HG03442 (cell line): ENCODE data around the gene PRKRIP1.
"Not testable (repeated sequence)": the region's sequence is repeated elsewhere in the genome, so short reads cannot be mapped to it uniquely, and the experiment has no call there.

Experiments used
- ATAC-seq: cut with Tn5 transposase; IDR thresholded peaks from one replicate; pipeline ENCODE4 v1.9.1; 2021; ENCODE audit warnings: mild to moderate bottlenecking, moderate library complexity; ENCODE audit not compliant: unreplicated experiment

Gene PRKRIP1

DNA sequence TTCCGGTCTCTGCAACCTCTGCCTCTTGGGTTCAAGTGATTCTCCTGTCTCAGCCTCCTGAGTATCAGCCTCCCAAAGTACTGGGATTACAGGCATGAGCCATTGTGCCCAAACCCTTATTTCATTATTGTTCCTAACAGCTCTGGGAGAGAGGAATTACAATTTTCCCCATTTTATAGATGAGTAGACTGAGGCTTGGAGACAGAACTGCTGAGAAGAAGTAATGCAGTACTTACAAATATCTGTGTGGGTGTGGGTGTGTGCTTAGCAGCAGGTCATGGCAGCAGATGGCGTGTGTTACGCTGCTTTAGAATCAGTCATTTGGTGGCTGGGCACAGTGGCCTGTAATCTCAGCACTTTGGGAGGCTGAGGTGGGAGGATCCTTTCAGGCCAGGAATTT, 7.4 kb downstream of the PRKRIP1 start:
- no peak for ATAC-seq

DNA sequence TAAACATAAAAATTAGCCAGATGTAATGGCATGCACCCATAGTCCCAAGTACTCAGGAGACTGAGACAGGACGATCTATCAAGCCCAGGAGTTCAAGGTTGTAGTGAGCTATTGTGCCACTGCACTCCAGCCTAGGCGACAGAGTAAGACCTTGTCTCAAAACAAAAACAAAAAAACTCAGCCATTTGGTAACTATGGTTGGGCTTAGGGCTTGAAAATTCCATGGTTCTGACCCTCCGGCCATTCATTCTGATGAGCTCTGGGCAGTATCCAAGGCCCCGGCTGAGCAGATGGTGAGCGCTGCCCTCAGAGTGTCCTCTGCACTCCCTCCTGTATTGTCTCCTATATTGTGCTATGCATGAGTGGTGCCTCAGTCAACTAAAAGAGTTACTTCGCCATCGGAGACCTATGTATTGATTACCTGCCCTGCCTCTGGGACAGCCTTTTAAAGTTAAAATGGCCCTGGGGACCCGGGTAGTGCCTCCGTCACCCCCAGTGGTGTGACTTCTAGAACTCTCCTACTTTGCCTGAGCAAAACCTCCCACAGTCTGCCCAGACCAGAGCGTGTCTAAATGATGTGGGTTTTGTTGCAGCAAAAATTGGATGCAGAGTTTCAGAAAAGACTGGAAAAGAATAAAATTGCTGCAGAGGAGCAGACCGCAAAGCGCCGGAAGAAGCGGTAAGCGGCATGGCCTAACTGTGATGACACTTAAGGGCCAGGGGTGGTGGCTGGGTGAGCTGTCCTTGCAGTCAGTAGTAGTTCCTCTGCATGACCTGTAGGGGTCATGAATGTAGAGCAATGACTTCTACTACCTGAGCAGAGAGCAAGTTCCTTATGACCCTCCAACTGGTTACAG, 8.1 kb downstream of the PRKRIP1 start:
- peak; percentile 72 for ATAC-seq

DNA sequence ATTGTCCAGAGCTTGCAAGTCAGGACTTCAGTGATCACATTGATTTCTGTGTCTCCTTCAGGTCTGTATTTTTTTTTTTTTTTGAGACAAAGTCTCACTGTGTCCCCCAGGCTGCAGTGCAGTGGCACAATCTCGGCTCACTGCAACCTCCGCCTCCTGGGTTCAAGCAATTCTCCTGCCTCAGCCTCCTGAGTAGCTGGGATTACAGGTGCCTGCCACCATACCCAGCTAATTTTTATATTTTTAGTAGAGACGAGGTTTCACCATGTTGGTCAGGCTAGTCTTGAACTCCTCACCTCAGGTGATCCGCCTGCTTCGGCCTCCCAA, 8.7 kb downstream of the PRKRIP1 start:
- ATAC-seq = not testable (repeated sequence)

DNA sequence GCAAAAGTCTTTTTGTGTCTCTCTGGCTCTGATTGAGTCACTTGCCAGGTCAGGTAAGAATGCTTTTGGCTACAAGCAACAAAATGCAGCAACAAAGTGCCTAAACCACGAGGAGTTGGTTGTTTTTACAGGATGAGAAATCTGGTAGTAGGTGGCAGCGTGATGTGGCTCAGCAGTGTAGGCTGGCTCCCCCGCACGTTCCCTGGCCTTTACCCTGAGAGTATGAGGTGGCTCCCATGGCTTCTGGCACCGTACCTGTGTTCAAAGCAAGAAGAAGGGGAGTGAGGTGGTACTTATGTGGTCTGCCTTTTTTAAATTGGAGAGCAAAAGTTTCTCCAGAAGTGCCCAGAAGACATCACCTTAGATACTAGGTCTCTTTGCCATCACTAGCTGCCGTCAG, 11.7 kb downstream of the PRKRIP1 start:
- ATAC-seq = peak; percentile 12

DNA sequence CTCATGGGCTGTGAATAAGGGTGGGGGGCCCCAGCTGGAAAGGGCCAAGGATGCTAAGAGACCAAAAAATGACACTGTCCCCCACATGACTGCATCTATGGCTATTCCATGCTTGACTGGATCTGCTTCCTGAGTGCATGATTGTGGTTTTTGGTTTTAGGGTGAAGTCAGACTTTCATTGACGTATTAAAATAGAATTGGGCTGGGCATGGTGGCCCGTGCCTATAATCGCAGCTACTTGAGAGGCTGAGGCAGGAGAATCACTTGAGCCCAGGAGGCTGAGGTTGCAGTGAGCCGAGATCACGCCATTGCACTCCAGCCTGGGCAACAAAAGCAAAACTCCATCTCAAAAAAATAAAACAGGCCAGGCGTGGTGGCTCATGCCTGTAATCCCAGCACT, 12.4 kb downstream of the PRKRIP1 start:
- ATAC-seq = peak; percentile 56

DNA sequence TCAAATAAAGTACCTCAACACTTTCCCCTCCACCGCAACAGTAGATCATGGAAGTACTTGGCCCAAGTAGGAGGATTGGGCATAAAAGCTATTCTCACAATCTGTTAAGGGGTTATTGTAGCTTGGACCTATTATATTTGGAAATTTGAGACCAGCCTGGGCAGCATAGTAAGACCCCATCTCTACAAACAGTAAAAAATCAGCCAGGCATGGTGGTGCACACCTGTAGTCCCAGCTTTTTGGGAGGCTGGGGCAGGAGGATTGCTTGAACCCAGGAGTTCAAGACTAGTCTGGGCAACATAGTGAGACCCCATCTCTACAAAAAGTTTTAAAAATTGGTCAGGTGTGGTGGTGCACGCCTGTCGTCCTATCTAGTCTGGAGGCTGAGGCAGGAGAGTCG, 13.2 kb downstream of the PRKRIP1 start:
- no peak for ATAC-seq

DNA sequence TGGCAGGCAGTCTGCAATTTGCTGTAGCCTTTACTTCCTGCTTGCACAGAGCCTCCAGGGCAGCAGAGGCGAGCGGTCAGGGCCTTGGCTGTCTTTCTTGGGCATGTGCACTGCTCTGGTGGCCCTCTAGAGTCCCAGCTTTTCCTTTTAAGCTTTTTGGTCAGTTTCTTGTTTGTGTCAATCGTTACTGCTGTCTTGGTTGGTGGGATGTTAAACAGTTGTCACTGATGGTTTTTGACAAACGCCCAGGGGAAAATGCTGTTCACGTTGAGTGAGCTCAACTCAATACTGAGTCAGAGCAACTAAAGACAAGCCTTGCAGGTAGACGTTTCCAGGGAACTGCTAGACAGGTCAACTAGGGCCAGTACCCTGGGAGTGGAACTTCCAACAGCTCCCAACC, 14.0 kb downstream of the PRKRIP1 start:
- no peak for ATAC-seq

DNA sequence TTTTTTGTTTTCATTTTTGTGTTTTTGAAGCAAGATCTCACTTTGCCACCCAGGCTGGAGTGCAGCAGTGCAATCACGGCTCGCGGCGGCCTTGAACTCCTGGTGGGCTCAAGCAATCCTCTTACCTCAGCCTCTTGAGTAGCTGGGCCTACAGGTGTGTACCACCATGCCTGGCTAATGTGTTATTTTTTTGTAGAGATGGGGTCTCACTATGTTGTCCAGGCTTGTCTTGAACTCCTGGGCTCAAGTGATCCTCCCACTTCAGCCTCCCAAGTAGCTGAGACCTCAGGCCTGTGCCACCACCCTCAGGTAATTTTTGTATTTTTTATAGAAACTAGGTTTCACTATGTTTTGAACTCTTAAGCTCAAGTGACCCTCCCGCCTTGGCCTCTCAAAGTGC, 14.8 kb downstream of the PRKRIP1 start:
- no peak for ATAC-seq

DNA sequence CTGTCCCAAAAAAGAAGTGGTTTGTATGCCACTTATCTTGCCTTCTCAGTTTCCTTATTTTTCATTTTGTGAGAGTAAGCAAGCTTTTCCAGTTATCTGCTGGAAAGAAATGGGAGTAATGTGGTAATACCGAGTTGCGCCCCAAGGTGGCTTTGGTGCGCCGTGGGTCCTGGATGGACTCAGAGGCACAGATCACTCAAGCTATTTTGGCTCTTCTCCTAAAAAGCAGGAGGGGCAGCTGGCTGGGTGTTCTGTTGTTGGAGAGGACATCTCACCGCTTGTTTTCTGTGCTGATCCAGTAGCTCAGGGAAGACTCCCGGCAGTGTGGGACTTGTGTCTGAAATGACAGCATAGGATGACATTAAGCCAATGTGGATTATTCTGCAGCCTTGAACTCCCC, 16.4 kb downstream of the PRKRIP1 start:
- ATAC-seq = no peak

DNA sequence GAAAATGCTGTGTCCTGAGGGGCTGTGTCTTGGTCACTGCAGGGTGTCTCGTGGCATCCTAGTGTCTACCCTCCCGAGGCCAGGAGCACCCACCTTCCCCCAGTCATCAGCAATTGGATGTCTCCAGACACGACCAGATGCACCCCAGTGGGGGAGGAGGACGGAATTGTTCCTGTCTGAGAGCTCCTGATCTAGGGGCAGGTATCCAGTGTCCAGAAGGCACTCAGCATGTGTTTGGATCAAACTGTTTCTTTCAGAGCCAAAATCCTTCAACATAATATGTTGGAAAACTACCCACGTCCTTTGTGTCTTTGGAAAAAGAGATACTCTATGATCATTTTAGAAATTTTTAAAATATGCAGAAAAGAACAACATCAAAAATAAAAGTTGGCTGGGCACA, 16.9 kb downstream of the PRKRIP1 start:
- ATAC-seq = no peak

DNA sequence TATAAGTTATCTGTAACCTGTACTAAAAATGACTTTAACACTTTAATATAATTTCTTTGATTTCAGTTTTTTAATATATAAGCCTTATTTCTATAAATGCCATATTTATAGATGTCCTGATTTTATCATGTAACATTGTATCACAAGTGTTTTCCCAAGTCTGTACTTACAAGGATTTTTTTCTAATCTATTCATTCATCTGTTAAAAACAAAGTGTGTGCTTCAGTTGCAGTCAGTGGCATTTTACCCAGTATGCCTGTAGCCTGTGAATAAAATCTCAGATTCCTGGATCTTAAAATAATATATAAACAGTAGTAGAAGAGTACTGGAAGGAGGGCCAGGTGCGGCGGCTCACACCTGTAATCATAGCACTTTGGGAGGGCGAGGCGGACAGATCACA, 17.4 kb downstream of the PRKRIP1 start:
- no peak for ATAC-seq

DNA sequence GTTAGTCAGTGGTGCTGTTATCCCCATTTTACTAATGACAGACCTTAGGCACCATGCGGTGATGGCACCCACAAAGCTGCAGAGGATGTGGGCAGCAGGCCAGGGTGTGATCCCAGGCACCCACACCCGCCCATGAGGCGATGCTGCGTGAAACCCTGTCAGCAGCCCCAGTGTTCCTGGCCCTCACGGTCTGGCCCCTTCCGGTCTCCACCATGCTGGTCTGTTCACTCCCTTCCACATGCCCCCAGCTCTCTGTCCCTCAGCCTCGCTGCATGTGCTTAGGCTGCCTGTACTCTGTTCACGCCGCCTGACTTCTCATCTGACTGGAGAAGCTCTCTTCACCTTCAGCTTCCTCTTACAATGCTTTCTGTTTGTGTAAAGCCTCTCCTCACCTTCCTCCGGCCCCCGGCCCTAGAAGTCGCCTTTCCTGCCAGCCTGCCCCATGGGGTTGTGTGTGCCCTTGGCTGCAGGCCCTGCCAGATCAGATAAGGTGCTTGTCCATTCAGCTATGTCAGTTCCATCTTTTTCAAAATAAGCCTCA, 19.6 kb downstream of the PRKRIP1 start:
- no peak for ATAC-seq

DNA sequence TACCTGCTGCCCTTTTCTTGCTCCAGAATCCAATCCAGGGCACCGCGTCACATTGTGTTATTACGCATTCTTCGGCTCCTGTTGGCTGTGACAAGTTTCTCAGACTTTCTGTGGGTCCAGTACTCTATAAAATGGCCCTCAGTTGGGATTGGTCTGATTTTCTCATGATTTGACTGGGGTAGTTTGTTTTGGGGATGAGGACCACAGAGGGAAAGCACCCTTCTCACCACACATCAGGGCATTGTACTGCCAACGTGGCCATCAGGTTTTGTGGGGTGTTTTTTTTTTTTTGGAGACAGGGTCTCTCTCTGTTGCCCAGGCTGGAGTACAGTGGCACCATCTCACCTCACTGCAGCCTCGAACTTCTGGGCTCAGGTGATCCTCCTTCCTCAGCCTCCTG, 20.2 kb downstream of the PRKRIP1 start:
- ATAC-seq = no peak

DNA sequence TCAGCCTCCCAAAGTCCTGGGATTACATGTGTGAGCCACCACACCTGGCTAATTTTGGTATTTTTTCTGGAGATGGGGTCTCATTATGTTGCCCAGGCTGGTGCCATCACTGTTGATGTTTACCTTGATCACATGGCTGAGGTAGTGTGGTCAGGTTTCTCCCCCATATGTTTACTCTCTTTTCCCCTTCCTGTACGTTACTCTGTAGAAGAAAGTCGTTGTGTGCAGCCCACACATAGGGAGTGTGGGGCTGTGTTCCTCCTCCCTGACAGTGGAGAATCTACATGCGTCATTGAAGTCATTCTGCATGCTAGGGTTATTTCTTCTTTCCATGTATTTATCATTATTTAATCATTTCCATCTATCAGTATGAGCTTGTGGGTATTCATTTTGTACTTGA, 20.9 kb downstream of the PRKRIP1 start:
- no peak for ATAC-seq

DNA sequence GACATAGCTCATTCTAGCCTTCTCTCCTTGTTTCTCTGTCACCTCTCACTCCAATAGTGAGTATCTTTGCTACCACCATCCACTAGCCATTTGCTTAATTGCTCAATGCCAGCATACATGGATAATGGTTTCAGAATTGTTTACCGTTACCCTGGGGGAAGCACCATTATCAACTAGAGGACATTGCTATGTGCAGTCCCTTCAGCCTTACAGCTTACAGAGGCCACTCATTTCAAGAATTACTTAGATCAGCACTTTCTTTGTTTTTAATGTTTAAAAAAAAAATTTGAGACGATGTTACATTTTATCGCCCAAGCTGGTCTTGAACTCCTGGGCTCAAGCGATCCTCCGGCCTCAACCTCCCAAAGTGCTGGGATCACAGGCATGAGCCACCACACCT, 22.4 kb downstream of the PRKRIP1 start:
- ATAC-seq = no peak

DNA sequence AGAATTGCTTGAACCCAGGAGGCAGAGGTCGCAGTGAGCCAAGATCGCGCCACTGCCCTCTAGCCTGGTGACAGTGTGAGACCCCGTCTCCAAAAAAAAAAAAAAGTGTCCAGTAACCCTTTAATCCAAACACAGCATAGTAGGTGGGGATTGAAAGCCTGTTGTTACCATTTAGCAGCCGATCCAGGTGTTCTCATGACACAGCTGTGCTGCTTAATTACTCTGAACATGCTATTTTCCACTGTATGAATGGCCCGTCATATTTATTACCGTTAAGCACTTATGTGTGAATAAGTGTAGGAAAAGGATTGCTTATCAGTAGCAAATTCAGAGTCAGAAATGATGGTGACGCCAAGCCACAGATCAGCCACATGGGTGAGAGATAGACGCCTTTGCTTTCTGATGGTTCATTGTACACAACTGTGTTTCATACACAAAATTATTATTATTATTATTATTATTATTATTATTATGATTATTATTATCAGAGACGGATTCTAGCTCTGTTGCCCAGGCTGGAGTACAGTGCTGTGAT, 25.6 kb downstream of the PRKRIP1 start:
- no peak for ATAC-seq

DNA sequence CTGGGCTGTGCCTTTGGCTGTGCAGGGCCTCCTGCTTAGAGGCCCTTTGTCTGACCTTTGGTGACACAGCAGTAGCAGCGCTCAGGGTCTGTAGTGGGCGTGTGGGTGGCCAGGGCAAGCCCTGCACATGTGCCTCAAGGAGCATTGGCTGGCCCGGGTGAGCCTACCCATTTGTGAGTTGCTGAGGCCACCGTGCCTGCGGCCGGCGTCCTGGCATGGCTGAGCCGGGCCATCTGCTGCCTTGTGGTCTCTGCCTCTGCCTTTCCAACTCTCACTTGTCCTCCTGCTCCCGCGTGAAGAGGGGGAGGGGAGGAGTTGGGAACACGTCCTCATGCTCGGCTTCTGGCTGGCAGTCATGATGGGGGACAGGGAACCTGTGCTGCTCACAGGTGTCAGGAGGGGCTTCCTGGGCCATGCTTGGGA, 28.0 kb downstream of the PRKRIP1 start:
- no peak for ATAC-seq

DNA sequence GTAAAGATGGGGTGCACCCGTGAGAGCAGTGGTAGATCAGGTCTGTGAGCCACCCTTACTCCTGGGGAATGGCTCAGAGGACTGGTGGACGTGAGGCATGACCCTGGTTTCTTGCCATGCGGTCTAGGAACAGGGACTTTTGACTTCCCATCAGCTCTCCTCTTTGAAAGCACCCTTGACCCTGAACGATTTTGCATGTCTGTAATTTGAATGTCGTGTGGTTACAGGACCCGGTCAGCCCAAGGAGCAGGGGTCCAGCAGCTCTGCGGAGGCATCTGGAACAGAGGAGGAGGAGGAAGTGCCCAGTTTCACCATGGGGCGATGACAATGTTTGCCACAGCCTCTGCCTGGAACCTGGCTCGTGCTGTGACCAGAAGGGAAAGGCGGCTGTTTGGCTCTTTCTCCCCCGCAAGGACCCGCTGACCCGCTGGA, 28.6 kb downstream of the PRKRIP1 start:
- no peak for ATAC-seq

DNA sequence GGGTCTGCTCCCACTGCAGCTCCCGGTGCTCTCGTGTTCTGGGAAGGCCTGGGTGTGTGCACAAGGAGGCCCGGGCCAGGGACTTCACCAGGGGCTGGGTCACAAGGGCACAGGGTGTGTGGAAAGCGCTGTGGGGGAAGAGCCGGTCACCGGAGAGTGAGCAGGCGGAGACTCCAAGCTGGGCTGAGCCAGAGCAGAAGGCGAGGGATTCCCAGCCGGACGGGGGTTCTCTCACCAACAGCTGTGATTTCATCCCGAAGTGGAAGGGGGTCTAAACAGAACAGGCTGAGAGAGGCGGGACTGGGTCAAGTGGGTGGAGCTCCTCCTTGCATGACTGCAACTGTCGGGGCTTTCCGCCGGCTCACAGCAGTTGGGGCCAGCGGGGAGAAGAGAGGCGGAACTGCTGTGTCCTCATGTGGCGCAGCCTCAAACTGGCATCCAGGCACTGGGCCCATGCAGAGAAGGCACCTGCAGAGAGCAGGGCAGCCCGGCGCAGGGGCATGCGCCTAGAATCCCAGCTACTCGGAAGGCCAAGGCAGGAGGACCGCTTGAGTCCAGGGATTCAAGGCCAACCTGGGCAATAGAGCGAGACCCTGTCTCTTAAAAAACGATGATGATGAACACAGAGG, 29.6 kb downstream of the PRKRIP1 start:
- peak; percentile 56 for ATAC-seq

DNA sequence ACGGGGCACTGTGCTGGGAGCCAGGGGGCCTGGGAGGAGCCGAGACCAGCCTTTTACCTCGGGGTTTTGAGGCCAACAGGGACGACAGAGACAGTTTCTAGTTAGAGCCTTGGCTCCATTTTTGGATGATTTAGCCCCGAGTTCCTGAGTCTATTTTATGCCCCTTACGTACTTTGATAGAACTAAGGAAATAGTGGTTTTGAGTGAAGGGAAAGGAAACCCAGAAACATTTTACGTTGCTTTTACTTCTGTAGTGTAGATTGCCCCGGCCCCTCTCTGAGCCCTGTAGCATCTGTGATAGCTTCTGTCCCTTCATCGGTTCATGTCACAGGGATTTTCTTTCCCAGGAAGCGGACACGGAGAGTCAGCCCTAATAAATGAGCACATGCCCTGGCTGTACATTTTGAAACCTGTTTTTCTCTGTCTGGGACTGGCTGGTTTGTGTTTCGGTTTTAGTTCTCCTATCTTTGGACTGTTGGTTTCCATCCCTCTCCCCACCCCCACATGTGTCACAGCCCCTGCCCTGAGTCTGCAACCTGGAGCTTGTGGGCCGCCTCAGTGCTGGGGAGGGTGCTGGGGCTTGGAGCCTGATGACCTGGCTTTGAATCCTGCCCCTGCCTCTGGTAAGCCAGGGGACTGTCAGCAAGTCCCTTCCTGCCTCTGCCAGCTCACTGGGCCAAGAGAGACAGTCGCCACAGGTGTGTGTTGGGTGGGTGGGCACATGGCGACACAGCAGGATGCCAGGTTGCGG, 30.3 kb downstream of the PRKRIP1 start:
- ATAC-seq = peak; percentile 38

DNA sequence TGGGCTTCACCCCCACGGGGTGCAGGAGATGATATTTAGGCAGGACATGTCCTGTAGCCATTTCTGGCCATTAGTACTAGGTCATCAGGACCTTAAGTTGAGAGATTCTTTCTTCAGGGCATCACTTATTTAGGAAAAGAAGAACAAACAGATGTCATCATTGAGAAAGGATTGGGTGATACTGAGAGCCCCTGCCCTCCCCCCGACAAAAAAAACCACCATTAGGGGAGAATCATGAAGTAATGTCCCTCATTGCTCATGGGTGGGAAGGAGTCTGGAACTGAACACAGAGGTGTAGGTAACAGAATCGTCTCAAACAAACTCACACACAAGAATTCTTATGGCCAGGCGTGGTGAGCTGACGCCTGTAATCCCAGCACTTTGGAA, 30.8 kb downstream of the PRKRIP1 start:
- ATAC-seq = no peak
